HEK293T (cell line): ENCODE measurements around the gene SLC27A2.

Experiments used
- FOXM1 ChIP-seq: fragments of 450-650 bp; IDR thresholded peaks from 2 replicates; pipeline ENCODE4 v1.6.1; 2017; ENCODE audit warnings: mild to moderate bottlenecking, borderline replicate concordance
- SP1 ChIP-seq: fragments of 450-650 bp; IDR thresholded peaks from 2 replicates; pipeline ENCODE4 v1.6.1; 2017

DNA sequence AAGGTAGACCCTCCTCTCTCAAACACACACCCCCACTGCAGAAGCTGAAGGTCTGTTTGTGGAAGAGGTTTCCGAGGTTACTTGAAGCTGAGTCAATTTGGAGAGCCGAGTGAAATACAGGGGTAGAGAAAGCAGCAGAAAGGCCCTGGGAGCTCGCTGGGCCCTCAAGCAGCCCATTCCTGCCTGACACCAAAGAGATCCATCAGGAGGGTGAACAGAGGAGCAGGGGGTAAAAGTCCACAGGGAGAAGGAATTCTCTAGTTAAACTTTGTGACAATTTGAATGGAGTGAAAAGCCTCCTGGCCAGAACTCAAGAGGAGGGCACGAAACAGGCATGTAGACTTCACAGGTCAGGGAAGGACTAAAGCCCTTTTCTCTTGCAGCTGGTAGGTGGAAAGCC, 13.6 kb upstream of the SLC27A2 start:
- TF ChIP-seq FOXM1 (no peak), SP1 (no peak)
